ENCODE measurements around the gene TNS2. TPM values are rescaled to one million over a fixed set of nuclear protein-coding genes. Genes with fewer than 3 reads are reported as not detected.

The TNS2 gene
- total and polyA plus RNA-seq, 2 of the 13 experiments (the other 11 are each of a cell fraction or from before 2014, with no cell fraction given), result 8.9 to 20.4 TPM

DNA sequence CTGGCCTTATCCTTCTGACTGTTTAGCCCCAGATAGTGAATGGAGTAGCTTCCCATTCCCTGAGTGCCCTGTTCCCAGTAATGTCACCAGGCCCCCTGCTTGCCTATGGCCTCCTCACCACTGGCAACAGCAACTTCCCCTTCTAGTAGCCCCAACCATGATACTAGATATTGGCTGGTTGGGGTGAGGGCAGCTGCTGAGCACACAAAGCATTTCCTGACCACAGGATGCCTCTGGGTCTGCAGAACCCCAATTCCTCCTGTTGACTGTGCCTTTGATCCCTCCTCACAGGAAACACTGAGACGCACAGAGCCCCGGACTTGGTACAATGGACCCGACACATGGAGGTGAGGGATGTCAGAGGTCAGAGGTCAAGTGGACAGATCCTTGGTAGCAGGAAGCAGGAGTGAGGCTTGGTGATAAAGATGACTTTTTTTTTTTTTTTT lies 54.0 kb downstream of the TNS2 start (continued):
- TF ChIP-seq HNF1A (IDR thresholded peaks at IDR 0.05; ENCODE audit: low read depth), result no peak
- TF ChIP-seq HNF1A (CRISPR knock-in tag; IDR thresholded peaks at IDR 0.05; ENCODE audit: borderline replicate concordance), result peak; percentile 34; the same call in 1 of the 2 replicates
- TF ChIP-seq CREB1 (IDR thresholded peaks at IDR 0.05), result no peak
- TF ChIP-seq CREB1 (CRISPR knock-in tag; IDR thresholded peaks at IDR 0.05), result 0 out of 2 replicates have a peak, but pooled peaks have one; percentile 28
- TF ChIP-seq, protein P1, sequence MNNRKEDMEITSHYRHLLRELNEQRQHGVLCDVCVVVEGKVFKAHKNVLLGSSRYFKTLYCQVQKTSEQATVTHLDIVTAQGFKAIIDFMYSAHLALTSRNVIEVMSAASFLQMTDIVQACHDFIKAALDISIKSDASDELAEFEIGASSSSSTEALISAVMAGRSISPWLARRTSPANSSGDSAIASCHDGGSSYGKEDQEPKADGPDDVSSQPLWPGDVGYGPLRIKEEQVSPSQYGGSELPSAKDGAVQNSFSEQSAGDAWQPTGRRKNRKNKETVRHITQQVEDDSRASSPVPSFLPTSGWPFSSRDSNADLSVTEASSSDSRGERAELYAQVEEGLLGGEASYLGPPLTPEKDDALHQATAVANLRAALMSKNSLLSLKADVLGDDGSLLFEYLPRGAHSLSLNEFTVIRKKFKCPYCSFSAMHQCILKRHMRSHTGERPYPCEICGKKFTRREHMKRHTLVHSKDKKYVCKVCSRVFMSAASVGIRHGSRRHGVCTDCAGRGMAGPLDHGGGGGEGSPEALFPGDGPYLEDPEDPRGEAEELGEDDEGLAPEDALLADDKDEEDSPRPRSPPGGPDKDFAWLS (CRISPR knock-in tag; IDR thresholded peaks at IDR 0.05; ENCODE audit: borderline replicate concordance), result no peak
- TF ChIP-seq, protein P2, sequence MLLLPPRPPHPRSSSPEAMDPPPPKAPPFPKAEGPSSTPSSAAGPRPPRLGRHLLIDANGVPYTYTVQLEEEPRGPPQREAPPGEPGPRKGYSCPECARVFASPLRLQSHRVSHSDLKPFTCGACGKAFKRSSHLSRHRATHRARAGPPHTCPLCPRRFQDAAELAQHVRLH (CRISPR knock-in tag; IDR thresholded peaks at IDR 0.05; ENCODE audit: borderline replicate concordance, low read depth), result no peak
- TF ChIP-seq PHF20 (CRISPR knock-in tag; IDR thresholded peaks at IDR 0.05), result no peak
- no peak for TF ChIP-seq KLF11 (CRISPR knock-in tag; IDR thresholded peaks at IDR 0.05)
- no peak for TF ChIP-seq ZNF737 (CRISPR knock-in tag; IDR thresholded peaks at IDR 0.05; ENCODE audit: borderline replicate concordance)
- no peak for TF ChIP-seq ZNF441 (CRISPR knock-in tag; IDR thresholded peaks at IDR 0.05; ENCODE audit: borderline replicate concordance)
- no peak for TF ChIP-seq ZNF510 (CRISPR knock-in tag; IDR thresholded peaks at IDR 0.05; ENCODE audit: low read depth)
- peak; percentile 53 for TF ChIP-seq TEAD3 (CRISPR knock-in tag; optimal IDR thresholded peaks at IDR 0.05; ENCODE audit: borderline replicate concordance)

All from HepG2 (cell line).